Astrocyte of the spinal cord (primary cell): Measurements from ENCODE around the gene GRAMD2B.
A peak's percentile ranks its signal among the peaks of the same experiment; 100 is the strongest.

ENCODE experiments used
- DNase-seq: peaks from one replicate; pipeline ENCODE4 v3.0.0; 2011; ENCODE audit warnings: low read depth, low spot score
- H3K4me3 ChIP-seq: 2 replicates; pipeline ENCODE4 v1.5.1; 2011; ENCODE audit warnings: low read depth, mild to moderate bottlenecking, low read length, moderate library complexity
- CTCF ChIP-seq: IDR thresholded peaks from 2 replicates; pipeline ENCODE4 v1.5.1; 2012; ENCODE audit warnings: low read depth, mild to moderate bottlenecking, low read length, inconsistent platforms
- in situ Hi-C: cut with HindIII; loops from 2 replicates; pipeline ENCODE4 v1.10.0; 2017; ENCODE audit warnings: low sequenced_read_pairs

GRAMD2B gene

GRCh38 chr5:126384985-126385384 is 38.2 kb upstream of the GRAMD2B start:
- in situ Hi-C loops = no loop called here
- TF ChIP-seq CTCF = no peak
- DNase-seq = peak; percentile 86
- H3K4me3 ChIP-seq = no peak overlapping the region

- no peak overlapping the region for H3K4me3 ChIP-seq
- in situ Hi-C loops = no loop called here
- TF ChIP-seq CTCF = no peak
- no peak for DNase-seq
These were observed 37.4 kb upstream of the GRAMD2B start for GRCh38 chr5:126385524-126386502.

GRCh38 chr5:126389179-126389578 is 34.0 kb upstream of the GRAMD2B start:
- TF ChIP-seq CTCF = no peak
- in situ Hi-C loops = no loop called here
- no peak for DNase-seq
- H3K4me3 ChIP-seq = no peak overlapping the region

- no peak for TF ChIP-seq CTCF
These were observed 33.2 kb upstream of the GRAMD2B start for GRCh38 chr5:126390051-126390450.

GRCh38 chr5:126391386-126391785 is 31.8 kb upstream of the GRAMD2B start:
- H3K4me3 ChIP-seq = no peak overlapping the region
- no peak for TF ChIP-seq CTCF
- in situ Hi-C loops = no loop called here
- DNase-seq = no peak

More at GRCh38 chr5:126390051-126390450, 33.2 kb upstream of the GRAMD2B start:
- no peak overlapping the region for H3K4me3 ChIP-seq
- DNase-seq = no peak
- in situ Hi-C loops = no loop called here

GRCh38 chr5:126394211-126394788 is 28.9 kb upstream of the GRAMD2B start:
- no peak for DNase-seq
- no peak for TF ChIP-seq CTCF
- in situ Hi-C loops = no loop called here
- H3K4me3 ChIP-seq = no peak overlapping the region
